Activated CD4-positive, alpha-beta T cell treated with anti-CD3 and anti-CD28 coated beads for 4 hours (primary cell): ENCODE results near the gene IFT20.
A peak's percentile ranks its signal among the peaks of the same experiment; 100 is the strongest.

ENCODE experiments used
- DNase-seq, 2 donors: peaks; one replicate each; pipeline ENCODE4 v3.0.0-alpha.2; 2020

The IFT20 gene, protein sequence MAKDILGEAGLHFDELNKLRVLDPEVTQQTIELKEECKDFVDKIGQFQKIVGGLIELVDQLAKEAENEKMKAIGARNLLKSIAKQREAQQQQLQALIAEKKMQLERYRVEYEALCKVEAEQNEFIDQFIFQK

DNA sequence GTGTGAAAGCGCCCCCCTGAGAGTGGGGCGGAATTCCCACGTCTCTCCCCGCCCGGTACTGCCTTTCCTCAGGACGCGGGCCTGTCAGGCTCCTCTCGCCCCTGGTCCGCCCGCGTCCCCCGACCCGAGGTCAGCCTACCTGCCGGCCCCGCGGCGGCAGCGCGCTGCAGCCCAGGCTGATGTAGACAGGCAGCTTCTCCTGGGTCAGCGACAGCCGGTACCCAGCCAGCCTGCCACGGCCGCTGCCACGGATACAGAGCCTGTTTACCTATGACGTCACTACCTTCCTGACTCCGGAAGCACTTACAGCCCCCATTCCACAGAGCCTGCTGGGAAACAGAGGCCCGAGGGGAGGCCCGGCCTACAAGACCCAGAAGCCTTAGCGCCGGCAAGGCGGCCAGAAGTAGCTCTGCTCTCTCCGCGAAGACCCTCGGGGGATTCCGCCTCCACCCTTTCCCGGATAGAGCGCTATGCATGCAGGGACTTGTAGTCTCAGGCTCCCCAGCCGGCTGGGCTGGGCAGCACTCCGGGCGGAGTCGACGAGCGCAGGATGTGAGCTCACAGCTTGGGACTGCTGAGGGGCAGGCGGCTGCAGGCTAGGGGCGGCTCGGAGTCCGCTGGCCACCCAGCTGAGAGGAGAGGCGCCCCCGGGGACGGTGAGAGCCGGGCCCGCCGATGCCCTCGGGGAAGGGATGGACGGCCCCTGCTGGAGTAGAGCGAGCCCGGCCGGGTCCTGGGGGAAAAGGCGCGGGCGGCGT is at the start of gene IFT20, which contains the start of gene TNFAIP1:
IFT20 (minus strand) TSS at position 272 of the 758 bp plus-strand sequence. CDS start 3,487 bp downstream, outside the sequence.
TNFAIP1 (plus strand) TSS at position 561 of the 758 bp plus-strand sequence. CDS start 3,761 bp downstream, outside the sequence.
- peak; percentile 96 to 98 for DNase-seq

DNA sequence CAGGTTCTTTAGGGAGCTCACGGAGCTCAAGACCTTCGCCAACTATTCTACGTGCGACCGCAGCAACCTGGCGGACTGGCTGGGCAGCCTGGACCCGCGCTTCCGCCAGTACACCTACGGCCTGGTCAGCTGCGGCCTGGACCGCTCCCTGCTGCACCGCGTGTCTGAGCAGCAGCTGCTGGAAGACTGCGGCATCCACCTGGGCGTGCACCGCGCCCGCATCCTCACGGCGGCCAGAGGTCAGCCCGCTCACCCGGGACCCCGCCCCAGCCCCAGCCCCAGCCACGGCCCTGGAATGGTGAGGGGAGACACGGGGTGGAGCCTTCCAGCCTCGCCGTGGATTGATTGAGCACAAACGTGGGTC is 49.7 kb upstream of the IFT20 start:
- DNase-seq = no peak

GRCh38 chr17:28384281-28385036 is 49.2 kb upstream of the IFT20 start:
- peak; percentile 53 to 59 for DNase-seq

DNA sequence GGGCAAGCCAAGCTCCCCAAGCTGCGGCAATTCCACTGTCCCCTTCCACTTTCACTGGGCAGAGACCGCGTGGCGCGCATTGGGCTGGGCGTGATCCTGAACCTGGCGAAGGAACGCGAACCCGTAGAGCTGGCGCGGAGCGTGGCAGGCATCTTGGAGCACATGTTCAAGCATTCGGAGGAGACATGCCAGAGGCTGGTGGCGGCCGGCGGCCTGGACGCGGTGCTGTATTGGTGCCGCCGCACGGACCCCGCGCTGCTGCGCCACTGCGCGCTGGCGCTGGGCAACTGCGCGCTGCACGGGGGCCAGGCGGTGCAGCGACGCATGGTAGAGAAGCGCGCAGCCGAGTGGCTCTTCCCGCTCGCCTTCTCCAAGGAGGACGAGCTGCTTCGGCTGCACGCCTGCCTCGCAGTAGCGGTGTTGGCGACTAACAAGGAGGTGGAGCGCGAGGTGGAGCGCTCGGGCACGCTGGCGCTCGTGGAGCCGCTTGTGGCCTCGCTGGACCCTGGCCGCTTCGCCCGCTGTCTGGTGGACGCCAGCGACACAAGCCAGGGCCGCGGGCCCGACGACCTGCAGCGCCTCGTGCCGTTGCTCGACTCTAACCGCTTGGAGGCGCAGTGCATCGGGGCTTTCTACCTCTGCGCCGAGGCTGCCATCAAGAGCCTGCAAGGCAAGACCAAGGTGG is 46.0 kb upstream of the IFT20 start:
- DNase-seq = no peak

GRCh38 chr17:28379814-28380801 is 44.8 kb upstream of the IFT20 start:
- DNase-seq = no peak

GRCh38 chr17:28372945-28373274 is 37.6 kb upstream of the IFT20 start:
- no peak for DNase-seq

GRCh38 chr17:28372203-28372944 is 37.1 kb upstream of the IFT20 start:
- no peak for DNase-seq

GRCh38 chr17:28371245-28372202 is 36.3 kb upstream of the IFT20 start, which contains the start of gene SARM1:
SARM1 (plus strand) TSS chr17:28371694; CDS start chr17:28372033, 339 bp downstream.
- DNase-seq = peak; percentile 80

- no peak for DNase-seq
Observed at GRCh38 chr17:28370744-28371103, 35.5 kb upstream of the IFT20 start.

DNA sequence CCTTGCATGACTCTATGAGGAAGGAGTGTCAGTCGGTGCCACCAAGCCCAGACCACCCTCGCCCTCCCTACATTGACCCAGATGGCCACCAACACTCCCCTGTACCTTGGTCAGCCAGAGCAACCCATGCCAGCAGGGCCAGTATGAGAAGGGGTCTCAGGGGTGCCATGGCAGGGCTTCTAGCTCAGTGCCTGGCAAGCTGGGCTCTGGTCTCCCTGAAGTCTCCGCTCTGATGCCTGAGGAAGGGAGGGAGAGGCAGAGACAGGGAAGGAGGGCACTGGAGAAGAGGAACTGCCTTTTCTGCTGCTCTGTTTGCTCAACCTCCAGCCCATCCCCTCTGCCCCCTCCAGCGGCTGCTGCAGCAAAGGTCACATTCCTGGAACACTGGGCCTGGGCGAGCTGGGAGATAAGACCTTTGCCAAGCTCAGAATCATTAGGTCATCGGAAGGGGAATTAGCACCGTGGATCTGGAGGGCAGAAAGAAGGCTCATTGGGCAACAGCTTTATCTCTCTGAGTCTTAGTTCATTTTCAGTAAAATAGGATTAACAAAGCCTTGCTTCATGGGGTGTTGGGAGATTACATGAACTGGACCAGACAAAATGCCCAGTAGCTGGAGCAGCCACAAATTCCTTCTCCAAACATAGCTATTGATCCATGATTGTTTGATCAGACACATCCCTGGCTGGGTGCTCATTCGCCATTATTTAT is 34.9 kb upstream of the IFT20 start, which contains the start of gene VTN:
VTN (minus strand) TSS at position 273 of the 709 bp plus-strand sequence; CDS start at position 169, 104 bp downstream.
- no peak for DNase-seq

- DNase-seq = no peak
Observed at GRCh38 chr17:28369684-28370034, 34.4 kb upstream of the IFT20 start.

DNA sequence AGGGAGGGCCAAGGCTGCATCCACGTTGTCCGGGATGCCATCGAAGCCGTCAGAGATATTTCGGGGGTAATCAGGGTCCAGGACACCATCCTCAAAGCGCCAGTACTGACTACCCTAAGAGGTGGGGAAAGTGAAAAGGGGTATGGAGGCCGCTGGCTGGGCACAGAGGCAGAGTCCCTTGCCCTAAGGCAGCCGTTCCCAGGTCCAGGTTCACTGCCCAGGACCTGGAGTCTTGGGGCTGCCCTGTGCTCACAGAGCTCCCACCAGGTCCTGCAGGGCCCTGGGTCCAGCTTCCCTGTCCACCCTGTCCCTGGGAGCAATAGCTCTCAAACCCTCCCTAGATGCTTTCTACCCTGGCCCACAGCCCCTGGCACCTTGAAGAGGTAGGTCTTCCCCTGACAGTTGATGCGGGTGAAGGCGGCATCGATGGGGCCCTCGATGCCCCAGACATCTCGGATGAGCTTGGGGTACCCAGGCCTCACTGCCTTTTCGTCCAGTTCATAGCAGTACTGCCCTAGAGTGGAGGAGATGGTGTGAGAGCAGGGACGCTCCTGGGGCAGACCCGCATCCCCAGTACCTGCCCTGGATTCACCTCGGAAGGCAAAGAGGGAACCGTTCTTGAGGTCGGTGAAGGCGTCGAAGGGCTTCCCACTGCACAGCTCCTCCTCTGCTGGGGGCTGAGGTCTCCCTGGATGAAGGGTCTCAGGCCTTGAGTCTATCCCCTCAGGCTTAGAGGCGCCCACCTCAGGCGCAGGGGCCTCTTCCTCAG is 33.8 kb upstream of the IFT20 start:
- no peak for DNase-seq

DNA sequence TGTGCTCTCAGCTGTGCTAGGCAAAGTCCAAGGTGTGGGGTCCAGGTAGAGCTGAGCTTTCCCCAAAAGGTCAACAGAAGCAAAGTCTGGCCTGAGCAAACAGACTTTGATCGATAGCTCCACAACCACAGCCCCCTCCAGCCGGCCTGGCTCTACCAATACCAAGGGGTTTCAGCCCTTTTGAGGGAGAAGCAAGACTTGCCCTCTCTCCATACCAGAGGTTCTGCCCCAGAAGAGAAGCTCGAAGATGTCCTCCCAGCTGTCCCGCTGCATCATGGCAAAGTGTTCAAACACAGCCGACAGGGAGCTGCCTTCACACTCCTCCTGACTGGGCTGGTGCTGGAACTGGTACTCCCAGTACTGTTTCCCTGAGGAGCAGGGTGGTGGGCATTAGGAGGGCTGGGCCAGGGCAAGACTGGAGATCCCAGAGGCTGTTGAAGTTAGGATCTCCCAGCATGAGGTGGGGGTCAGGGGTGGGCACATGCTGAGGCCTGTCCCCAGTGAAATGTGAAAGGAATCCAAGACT is 33.1 kb upstream of the IFT20 start:
- DNase-seq = no peak

- DNase-seq = no peak
Observed at GRCh38 chr17:28367641-28368305, 32.5 kb upstream of the IFT20 start.

DNA sequence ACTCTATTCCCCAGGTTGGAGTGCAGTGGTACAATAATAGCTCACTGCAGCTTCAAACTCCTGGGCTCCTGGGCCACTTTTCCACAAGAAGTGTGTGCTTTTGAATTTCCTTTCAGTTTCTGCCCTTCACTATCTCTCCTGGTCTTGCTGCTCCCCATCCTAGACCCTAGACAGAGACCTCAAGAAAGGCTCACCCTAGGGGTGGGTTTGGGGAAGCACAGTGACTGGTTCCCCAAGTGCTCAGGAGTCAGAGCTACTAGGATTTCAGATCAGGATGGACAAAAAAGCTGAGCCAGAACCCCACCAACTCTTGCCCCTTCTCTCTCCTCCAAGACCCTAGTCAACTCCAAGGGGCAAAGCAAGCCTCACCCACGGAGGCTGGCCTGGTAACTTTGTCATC is 31.3 kb upstream of the IFT20 start:
- no peak for DNase-seq

DNA sequence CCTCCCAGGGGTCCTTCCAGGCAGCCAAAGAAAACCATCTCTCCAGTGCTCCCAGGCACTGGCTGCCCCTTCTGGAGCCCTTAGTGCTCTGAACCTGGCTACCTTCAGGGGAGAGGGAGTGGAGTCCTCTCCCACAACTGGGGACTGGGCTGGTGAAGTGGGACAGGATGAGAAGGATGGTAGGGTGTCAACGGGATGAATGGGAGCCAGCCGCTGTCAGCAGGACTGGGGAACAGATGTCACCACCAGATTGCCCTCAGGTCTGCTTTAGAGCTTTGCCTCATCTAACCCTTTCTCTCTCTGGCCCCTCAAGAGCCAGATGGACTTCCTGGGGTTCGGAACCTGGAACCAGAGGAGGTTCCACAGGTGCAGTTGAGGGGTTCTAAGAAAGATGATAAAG is 30.2 kb upstream of the IFT20 start:
- no peak for DNase-seq

DNA sequence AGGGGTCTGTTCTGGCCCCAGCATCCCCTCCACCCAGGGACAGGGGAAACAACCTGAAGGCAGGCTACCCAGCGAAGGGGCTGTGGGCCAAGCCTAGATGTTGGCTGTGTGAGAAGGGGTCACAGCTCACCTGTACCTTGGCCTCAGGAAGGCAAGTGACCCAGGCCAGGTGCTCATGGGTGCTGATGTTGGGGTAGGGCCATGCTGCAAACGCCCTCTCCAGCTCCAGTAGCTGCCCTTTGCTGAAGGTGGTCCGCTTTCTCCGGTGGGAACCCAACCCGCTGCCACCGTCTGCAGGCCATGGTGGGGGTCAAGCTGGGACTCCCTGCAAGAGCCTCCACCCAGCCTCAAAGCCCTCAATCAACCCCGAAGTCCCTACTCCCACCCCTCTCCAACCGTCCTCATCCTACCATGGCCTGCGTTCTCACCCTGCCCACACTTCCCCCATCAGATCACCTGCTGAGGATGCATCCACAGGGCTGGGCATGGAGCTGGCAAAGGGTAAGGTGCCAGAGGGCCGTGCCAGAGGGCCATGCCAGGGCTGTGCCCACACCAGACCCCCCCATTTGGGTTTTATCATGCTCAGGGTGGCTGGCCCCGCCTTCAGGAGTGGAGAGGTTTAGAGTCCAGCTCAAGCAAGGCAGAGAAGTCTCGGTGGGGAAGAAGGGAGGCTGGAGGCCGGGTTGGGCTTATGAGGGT is 29.5 kb upstream of the IFT20 start, which contains the start of gene SEBOX:
SEBOX (minus strand) TSS at position 535 of the 699 bp plus-strand sequence; CDS start at position 487, 48 bp downstream.
- no peak for DNase-seq
